ENCODE results near the gene PRKN. TPM values are rescaled to one million over a fixed set of nuclear protein-coding genes. Genes with fewer than 3 reads are reported as not detected.

PRKN gene
- polyA plus RNA-seq, 1 donor from 2014 or later, result 1.2 TPM

GRCh38 chr6:161440299-161440698, 1287.3 kb downstream of the PRKN start:
- Histone ChIP-seq H3K27ac (ENCODE audit: low read length) (no peak overlapping the region), H4K20me1 (ENCODE audit: insufficient read depth) (no peaks in the 10 kb centered on the region), H3F3A (ENCODE audit: insufficient read depth, low read length, poor library complexity, severe bottlenecking) (peaks cover 7% of the 10 kb centered on the region), H3K9me3 (ENCODE audit: low read length) (no peaks in the 10 kb centered on the region), H2AFZ (ENCODE audit: low read depth, low read length) (no peak overlapping the region), H3K9ac (ENCODE audit: low read length) (no peak overlapping the region), H3K4me3 (ENCODE audit: low read length) (no peak overlapping the region), H3K79me2 (replicated peaks; ENCODE audit: insufficient read depth, low read length) (no peaks in the 10 kb centered on the region), H3K9me2 (ENCODE audit: insufficient read depth, low read length) (no peaks in the 10 kb centered on the region), H3K27me3 (ENCODE audit: insufficient read depth, low read depth, low read length) (no peaks in the 10 kb centered on the region), H3K4me2 (ENCODE audit: low read length) (no peak overlapping the region), H3K36me3 (ENCODE audit: insufficient read depth, low read length) (no peaks in the 10 kb centered on the region)
- TF ChIP-seq EZH2 (IDR thresholded peaks at IDR 0.05; ENCODE audit: borderline replicate concordance, insufficient read depth, low read length, poor library complexity, severe bottlenecking), result no peak
- no peak for TF ChIP-seq MXI1 (conservative IDR thresholded peaks at IDR 0.05; ENCODE audit: poor library complexity, severe bottlenecking)
- TF ChIP-seq REST (IDR thresholded peaks at IDR 0.05; ENCODE audit: borderline replicate concordance), result no peak
- TF ChIP-seq CTCF (IDR thresholded peaks at IDR 0.05; ENCODE audit: poor library complexity, severe bottlenecking), result no peak
- TF ChIP-seq POLR2AphosphoS5 (IDR thresholded peaks at IDR 0.05), result no peak
- TF ChIP-seq TAF1 (IDR thresholded peaks at IDR 0.05; ENCODE audit: low read depth), result no peak

GRCh38 chr6:161439093-161439492, 1288.5 kb downstream of the PRKN start:
- Histone ChIP-seq H3K9me2 (ENCODE audit: insufficient read depth, low read length) (no peaks in the 10 kb centered on the region), H3K9ac (ENCODE audit: low read length) (no peak overlapping the region), H3K4me2 (ENCODE audit: low read length) (no peak overlapping the region), H3K36me3 (ENCODE audit: insufficient read depth, low read length) (no peaks in the 10 kb centered on the region), H3K9me3 (ENCODE audit: low read length) (no peaks in the 10 kb centered on the region), H3K27me3 (ENCODE audit: insufficient read depth, low read depth, low read length) (no peaks in the 10 kb centered on the region), H3K27ac (ENCODE audit: low read length) (no peak overlapping the region), H3F3A (ENCODE audit: insufficient read depth, low read length, poor library complexity, severe bottlenecking) (peaks cover 5% of the 10 kb centered on the region), H4K20me1 (ENCODE audit: insufficient read depth) (no peaks in the 10 kb centered on the region), H3K4me3 (ENCODE audit: low read length) (no peak overlapping the region), H2AFZ (ENCODE audit: low read depth, low read length) (no peak overlapping the region), H3K79me2 (replicated peaks; ENCODE audit: insufficient read depth, low read length) (no peaks in the 10 kb centered on the region)
- no peak for TF ChIP-seq SMC3 (conservative IDR thresholded peaks at IDR 0.05; ENCODE audit: poor library complexity)
- no peak for TF ChIP-seq REST (IDR thresholded peaks at IDR 0.05; ENCODE audit: borderline replicate concordance)
- TF ChIP-seq TAF1 (IDR thresholded peaks at IDR 0.05; ENCODE audit: low read depth), result no peak
- TF ChIP-seq RAD21 (conservative IDR thresholded peaks at IDR 0.05), result no peak
- TF ChIP-seq POLR2AphosphoS5 (IDR thresholded peaks at IDR 0.05), result no peak
- TF ChIP-seq MXI1 (conservative IDR thresholded peaks at IDR 0.05; ENCODE audit: poor library complexity, severe bottlenecking), result no peak
- TF ChIP-seq EZH2 (IDR thresholded peaks at IDR 0.05; ENCODE audit: borderline replicate concordance, insufficient read depth, low read length, poor library complexity, severe bottlenecking), result no peak
- TF ChIP-seq CTCF (IDR thresholded peaks at IDR 0.05; ENCODE audit: poor library complexity, severe bottlenecking), result no peak
- no peak for TF ChIP-seq EP300 (conservative IDR thresholded peaks at IDR 0.05; ENCODE audit: poor library complexity, severe bottlenecking)

Data from neural cell (in vitro differentiated cells).